CD14-positive monocyte (primary cell): Measurements from ENCODE around the gene CREB5. TPM values are rescaled to one million over a fixed set of nuclear protein-coding genes. Genes with fewer than 3 reads are reported as not detected.

Experiments
- DNase-seq, 3 donors: peaks; one replicate each; pipeline ENCODE4 v3.0.0-alpha.2; 2011 to 2022
- H2AFZ ChIP-seq: 2 replicates; pipeline ENCODE4 v1.6.0; 2012; ENCODE audit warnings: mild to moderate bottlenecking, low read depth, low read length, inconsistent platforms; ENCODE audit not compliant: insufficient read depth, poor library complexity, severe bottlenecking
- H3K27ac ChIP-seq, 2 donors: 1 replicate in 1 of 2; 2 replicates in 1 of 2; pipeline ENCODE4 v1.5.1; 2012 to 2013; ENCODE audit warnings: low read length in 2 of 2, control low read depth in 1 of 2, inconsistent platforms in 1 of 2, low read depth in 1 of 2, mild to moderate bottlenecking in 1 of 2
- H3K27me3 ChIP-seq, 2 donors: one replicate each; pipeline versions ENCODE4 v1.6.0 to v1.6.1; 2011 to 2013; ENCODE audit warnings: low read length in 2 of 2; ENCODE audit not compliant: control insufficient read depth in 2 of 2, insufficient read depth in 2 of 2
- H3K36me3 ChIP-seq, 2 donors: replicated peaks in 1 of 2; 1 replicate in 1 of 2; 2 replicates in 1 of 2; pipeline versions ENCODE4 v1.5.1 to v1.6.1; 2012 to 2013; ENCODE audit warnings: low read length in 2 of 2, control low read depth in 1 of 2, inconsistent platforms in 1 of 2, mild to moderate bottlenecking in 1 of 2; ENCODE audit not compliant: insufficient read depth in 2 of 2, control insufficient read depth in 1 of 2
- H3K4me1 ChIP-seq, 2 donors: 1 replicate in 1 of 2; 2 replicates in 1 of 2; pipeline versions ENCODE4 v1.5.1 to v1.6.1; 2012 to 2013; ENCODE audit warnings: low read length in 2 of 2, control low read depth in 1 of 2, inconsistent platforms in 1 of 2, mild to moderate bottlenecking in 1 of 2, moderate library complexity in 1 of 2; ENCODE audit not compliant: insufficient read depth in 2 of 2, control insufficient read depth in 1 of 2
- H3K4me2 ChIP-seq: replicated peaks from 2 replicates; pipeline ENCODE3; 2012; ENCODE audit warnings: low read length, moderate library complexity, mild to moderate bottlenecking; ENCODE audit not compliant: poor library complexity, severe bottlenecking; ENCODE audit errors: extremely low read depth
- H3K4me3 ChIP-seq, 3 experiments: fragments of 200-600 bp in 1 of 3; sonication (generic) in 1 of 3; replicated peaks in 1 of 3; 1 replicate in 2 of 3; 2 replicates in 1 of 3; pipeline ENCODE4 v1.5.1; 2011 to 2013; ENCODE audit warnings: low read length in 3 of 3, mild to moderate bottlenecking in 3 of 3, control low read depth in 2 of 3, low read depth in 2 of 3, inconsistent platforms in 1 of 3, moderate library complexity in 1 of 3
- H3K79me2 ChIP-seq: 2 replicates; pipeline ENCODE4 v1.6.0; 2012; ENCODE audit warnings: mild to moderate bottlenecking, control low read depth, inconsistent platforms, low read length, moderate library complexity; ENCODE audit not compliant: insufficient read depth
- H3K9ac ChIP-seq: 2 replicates; pipeline ENCODE4 v1.6.0; 2017; ENCODE audit warnings: low read length, mild to moderate bottlenecking; ENCODE audit not compliant: insufficient read depth, poor library complexity, severe bottlenecking
- H3K9me3 ChIP-seq, 2 donors: replicated peaks in 1 of 2; 1 replicate in 1 of 2; 2 replicates in 1 of 2; pipeline versions ENCODE4 v1.5.1 to v1.6.1; 2012 to 2013; ENCODE audit warnings: low read length in 2 of 2, control low read depth in 1 of 2; ENCODE audit not compliant: control insufficient read depth in 1 of 2, insufficient read depth in 1 of 2
- H4K20me1 ChIP-seq: 2 replicates; pipeline ENCODE4 v1.6.0; 2012; ENCODE audit warnings: mild to moderate bottlenecking, low read length, control low read depth, moderate library complexity; ENCODE audit not compliant: insufficient read depth
- H3K27ac Mint-ChIP-seq, 7 donors: one replicate each; pipeline ENCODE4 v1.8.0; 2020; ENCODE audit warnings: mild to moderate bottlenecking in 7 of 7, mixed read lengths in 7 of 7, moderate library complexity in 6 of 7, inconsistent platforms in 2 of 7
- H3K27me3 Mint-ChIP-seq, 3 donors: one replicate each; pipeline ENCODE4 v1.8.0; 2021 to 2022; ENCODE audit warnings: low read depth in 3 of 3, mild to moderate bottlenecking in 3 of 3, mixed read lengths in 3 of 3, moderate library complexity in 3 of 3, inconsistent platforms in 1 of 3
- H3K36me3 Mint-ChIP-seq, 2 donors: one replicate each; pipeline ENCODE4 v1.8.0; 2020; ENCODE audit warnings: mixed read lengths in 2 of 2, inconsistent platforms in 1 of 2, mild to moderate bottlenecking in 1 of 2
- H3K4me1 Mint-ChIP-seq: one replicate; pipeline ENCODE4 v1.8.0; 2020; ENCODE audit warnings: mild to moderate bottlenecking, mixed read lengths
- H3K4me3 Mint-ChIP-seq, 2 donors: one replicate each; pipeline ENCODE4 v1.8.0; 2020; ENCODE audit warnings: mild to moderate bottlenecking in 2 of 2, mixed read lengths in 2 of 2, moderate library complexity in 1 of 2
- H3K9me3 Mint-ChIP-seq, 7 donors: one replicate each; pipeline ENCODE4 v1.8.0; 2020 to 2022; ENCODE audit warnings: mixed read lengths in 7 of 7, mild to moderate bottlenecking in 6 of 7, moderate library complexity in 6 of 7, inconsistent platforms in 2 of 7
- WGBS: methylation state at CpG from one replicate; pipeline ENCODE4 v1.1.5; 2013; ENCODE audit warnings: missing lambda C conversion rate; ENCODE audit not compliant: insufficient coverage; 5-methylcytosine and 5-hydroxymethylcytosine counted together
- intact Hi-C, 2 donors: fragments of 100-400 bp; cut with micrococcal nuclease; formaldehyde crosslinking; loops; one replicate each; pipeline versions ENCODE4 v1.15.0 to v1.15.1; 2023
- polyA plus RNA-seq, 3 donors: library from polyadenylated mRNA; depleted of rRNA in 1 of 3; unstranded in 2 of 3; stranded (reverse) in 1 of 3; fragments of 300-500 nt in 2 of 3; fragments of >200 nt in 1 of 3; fragmentation: Illumina TruSeq in 2 of 3; gene quantifications; 1 replicate in 2 of 3; 2 replicates in 1 of 3; pipeline ENCODE4 v1.2.3, GENCODE V29; 2012 to 2021
- TF ChIP-seq, protein P1 (sequence below): fragments of 200-600 bp; IDR thresholded peaks from one replicate; pipeline ENCODE4 v1.8.0; 2022; ENCODE audit warnings: antibody characterized with exemption, mild to moderate bottlenecking

CREB5 gene
- polyA plus RNA-seq, 3 donors = 25.1 to 72.3 (median 44.2) TPM

DNA sequence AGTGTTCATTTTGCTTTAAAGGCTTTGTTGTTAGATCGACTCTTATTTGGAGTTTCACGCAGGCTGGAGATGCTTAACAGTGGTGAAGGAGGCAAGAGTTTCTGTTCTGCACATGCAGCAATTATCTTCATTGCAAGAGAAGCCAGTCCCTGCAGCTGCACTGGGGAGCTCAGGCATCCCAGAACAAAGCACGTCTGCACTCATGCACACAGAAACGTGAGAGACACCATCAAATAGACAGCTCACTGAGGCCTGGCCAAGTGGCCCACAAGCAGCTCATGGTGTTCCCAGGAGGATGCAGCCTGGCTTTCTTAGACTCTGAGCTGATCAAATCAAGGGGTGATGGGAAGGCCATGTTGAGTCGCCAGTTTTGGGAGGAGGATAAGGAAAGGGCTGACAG, 246.1 kb downstream of the CREB5 start:
- no peak overlapping the region for H2AFZ ChIP-seq
- no peaks in the 10 kb centered on the region for H3K36me3 ChIP-seq
- H3K9ac ChIP-seq = no peak overlapping the region
- H3K4me1 ChIP-seq = no peaks in the 10 kb centered on the region
- TF ChIP-seq, protein P1, sequence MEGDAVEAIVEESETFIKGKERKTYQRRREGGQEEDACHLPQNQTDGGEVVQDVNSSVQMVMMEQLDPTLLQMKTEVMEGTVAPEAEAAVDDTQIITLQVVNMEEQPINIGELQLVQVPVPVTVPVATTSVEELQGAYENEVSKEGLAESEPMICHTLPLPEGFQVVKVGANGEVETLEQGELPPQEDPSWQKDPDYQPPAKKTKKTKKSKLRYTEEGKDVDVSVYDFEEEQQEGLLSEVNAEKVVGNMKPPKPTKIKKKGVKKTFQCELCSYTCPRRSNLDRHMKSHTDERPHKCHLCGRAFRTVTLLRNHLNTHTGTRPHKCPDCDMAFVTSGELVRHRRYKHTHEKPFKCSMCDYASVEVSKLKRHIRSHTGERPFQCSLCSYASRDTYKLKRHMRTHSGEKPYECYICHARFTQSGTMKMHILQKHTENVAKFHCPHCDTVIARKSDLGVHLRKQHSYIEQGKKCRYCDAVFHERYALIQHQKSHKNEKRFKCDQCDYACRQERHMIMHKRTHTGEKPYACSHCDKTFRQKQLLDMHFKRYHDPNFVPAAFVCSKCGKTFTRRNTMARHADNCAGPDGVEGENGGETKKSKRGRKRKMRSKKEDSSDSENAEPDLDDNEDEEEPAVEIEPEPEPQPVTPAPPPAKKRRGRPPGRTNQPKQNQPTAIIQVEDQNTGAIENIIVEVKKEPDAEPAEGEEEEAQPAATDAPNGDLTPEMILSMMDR = no peak
- H3K4me2 ChIP-seq = no peak overlapping the region
- peaks cover 3 to 11% (median 7%) of the 10 kb centered on the region in 3 donors for H3K27me3 Mint-ChIP-seq
- peaks cover 7 to 25% (median 14%) of the 10 kb centered on the region in 7 donors for H3K9me3 Mint-ChIP-seq
- WGBS = 100% methylated on average over 2 of the region's 5 CpGs
- peaks cover 2 to 6% of the 10 kb centered on the region in 2 donors for H3K36me3 Mint-ChIP-seq
- H3K27me3 ChIP-seq = peaks cover 0 to 3% of the 10 kb centered on the region in 2 donors
- H3K4me1 Mint-ChIP-seq = peaks cover 11% of the 10 kb centered on the region
- no peak for DNase-seq
- intact Hi-C loops = no loop called here
- no peaks in the 10 kb centered on the region for H4K20me1 ChIP-seq
- H3K4me3 Mint-ChIP-seq = no peak overlapping the region
- no peak overlapping the region for H3K27ac Mint-ChIP-seq
- no peak overlapping the region for H3K27ac ChIP-seq
- no peak overlapping the region for H3K4me3 ChIP-seq
- H3K9me3 ChIP-seq = peaks cover 8 to 13% of the 10 kb centered on the region in 2 donors
- no peaks in the 10 kb centered on the region for H3K79me2 ChIP-seq

DNA sequence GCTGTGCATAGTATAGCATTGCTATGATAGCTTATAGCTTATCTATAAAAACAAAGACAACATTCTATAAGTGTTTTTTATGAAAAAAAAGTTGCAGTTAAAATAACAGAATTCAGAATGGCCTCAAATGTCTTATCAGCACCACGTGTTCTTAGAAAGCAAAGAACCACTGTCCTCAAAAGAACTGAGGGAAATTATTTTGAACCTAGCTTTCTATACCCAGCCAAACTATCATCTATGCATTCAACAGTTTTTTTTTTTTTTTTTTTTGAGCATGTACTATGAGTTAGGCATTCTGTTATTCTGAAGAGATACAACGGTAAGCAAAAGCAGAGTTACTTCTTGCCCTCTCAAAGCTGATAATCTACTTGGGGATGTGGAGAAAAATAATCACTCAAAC, 247.8 kb downstream of the CREB5 start:
- WGBS = no CpG with 5 or more reads among the region's 2 CpGs
- TF ChIP-seq, protein P1 = no peak
- H3K27me3 Mint-ChIP-seq = peaks cover 3 to 10% (median 7%) of the 10 kb centered on the region in 3 donors

More for the DNA sequence above, 247.8 kb downstream of the CREB5 start:
- no peak overlapping the region for H3K9ac ChIP-seq
- H3K79me2 ChIP-seq = no peaks in the 10 kb centered on the region
- intact Hi-C loops = no loop called here
- H3K27ac ChIP-seq = no peak overlapping the region
- Mint-ChIP-seq H3K4me1 (peaks cover 11% of the 10 kb centered on the region), H3K9me3 (peaks cover 7 to 25% (median 14%) of the 10 kb centered on the region in 7 donors), H3K36me3 (peaks cover 2 to 6% of the 10 kb centered on the region in 2 donors), H3K4me3 (no peak overlapping the region), H3K27ac (no peak overlapping the region)
- no peaks in the 10 kb centered on the region for H3K4me1 ChIP-seq
- H2AFZ ChIP-seq = no peak overlapping the region
- no peaks in the 10 kb centered on the region for H3K36me3 ChIP-seq
- peaks cover 8 to 13% of the 10 kb centered on the region in 2 donors for H3K9me3 ChIP-seq
- peaks cover 3 to 5% of the 10 kb centered on the region in 2 donors for H3K27me3 ChIP-seq
- no peak for DNase-seq
- H4K20me1 ChIP-seq = no peaks in the 10 kb centered on the region
- H3K4me2 ChIP-seq = no peak overlapping the region
- no peak overlapping the region for H3K4me3 ChIP-seq
